Osteocyte (in vitro differentiated cells): ENCODE data around the gene LY6G5C. TPM values are rescaled to one million over a fixed set of nuclear protein-coding genes. Genes with fewer than 3 reads are reported as not detected.

Experiments
- DNase-seq: peaks from one replicate; pipeline ENCODE4 v3.0.0; 2021; ENCODE audit warnings: mixed read lengths; ENCODE audit not compliant: unreplicated experiment; ENCODE audit errors: extremely low spot score
- H3K27ac Mint-ChIP-seq: one replicate; pipeline ENCODE4 v1.8.0; 2021; ENCODE audit warnings: mild to moderate bottlenecking, mixed read lengths; ENCODE audit not compliant: unreplicated experiment
- H3K27me3 Mint-ChIP-seq: one replicate; pipeline ENCODE4 v1.8.0; 2021; ENCODE audit warnings: mixed read lengths; ENCODE audit not compliant: unreplicated experiment
- H3K36me3 Mint-ChIP-seq: one replicate; pipeline ENCODE4 v1.8.0; 2021; ENCODE audit warnings: mixed read lengths; ENCODE audit not compliant: unreplicated experiment
- H3K4me1 Mint-ChIP-seq: one replicate; pipeline ENCODE4 v1.8.0; 2021; ENCODE audit warnings: mixed read lengths; ENCODE audit not compliant: unreplicated experiment
- H3K4me3 Mint-ChIP-seq: one replicate; pipeline ENCODE4 v1.8.0; 2021; ENCODE audit warnings: mild to moderate bottlenecking, moderate library complexity, mixed read lengths; ENCODE audit not compliant: unreplicated experiment
- H3K9me3 Mint-ChIP-seq: one replicate; pipeline ENCODE4 v1.8.0; 2021; ENCODE audit warnings: mixed read lengths; ENCODE audit not compliant: unreplicated experiment
- total RNA-seq: library from RNA; stranded (reverse); gene quantifications from 2 replicates; pipeline ENCODE4 v1.2.1, GENCODE V29; 2021
- TF ChIP-seq, protein P1 (sequence below): fragments of 200-600 bp; sonication (generic); IDR thresholded peaks from 2 replicates; pipeline ENCODE4 v1.5.0; 2021; ENCODE audit warnings: antibody characterized with exemption, mild to moderate bottlenecking, moderate library complexity

LY6G5C gene
- total RNA-seq, 1 donor from 2014 or later, result 3.9 TPM

DNA sequence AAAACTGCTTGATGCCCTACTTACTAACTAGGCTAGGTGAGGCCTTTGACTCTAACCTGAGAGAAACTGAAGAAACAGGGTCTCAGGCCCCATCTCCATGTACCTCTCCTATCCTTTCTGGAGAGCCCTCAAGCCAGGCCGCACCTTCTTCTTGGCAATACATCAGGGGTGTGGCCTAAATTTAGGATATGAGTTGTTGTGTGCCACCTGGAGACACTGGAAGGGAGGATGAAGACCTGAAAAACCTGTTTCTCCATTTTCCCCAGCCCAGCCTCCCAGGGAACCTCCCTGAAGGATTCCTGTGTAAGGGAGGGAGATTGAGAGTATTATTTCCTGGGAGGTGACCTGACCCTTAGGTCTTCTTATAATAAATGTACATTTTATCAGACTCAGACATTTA is 37.4 kb upstream of the LY6G5C start:
- H3K27me3 Mint-ChIP-seq, result peaks cover 5% of the 10 kb centered on the region
- H3K36me3 Mint-ChIP-seq, result no peaks in the 10 kb centered on the region
- no peak for DNase-seq
- H3K4me3 Mint-ChIP-seq, result no peak overlapping the region
- H3K4me1 Mint-ChIP-seq, result peaks cover 6% of the 10 kb centered on the region
- H3K27ac Mint-ChIP-seq, result no peak overlapping the region
- no peaks in the 10 kb centered on the region for H3K9me3 Mint-ChIP-seq
- TF ChIP-seq, protein P1, sequence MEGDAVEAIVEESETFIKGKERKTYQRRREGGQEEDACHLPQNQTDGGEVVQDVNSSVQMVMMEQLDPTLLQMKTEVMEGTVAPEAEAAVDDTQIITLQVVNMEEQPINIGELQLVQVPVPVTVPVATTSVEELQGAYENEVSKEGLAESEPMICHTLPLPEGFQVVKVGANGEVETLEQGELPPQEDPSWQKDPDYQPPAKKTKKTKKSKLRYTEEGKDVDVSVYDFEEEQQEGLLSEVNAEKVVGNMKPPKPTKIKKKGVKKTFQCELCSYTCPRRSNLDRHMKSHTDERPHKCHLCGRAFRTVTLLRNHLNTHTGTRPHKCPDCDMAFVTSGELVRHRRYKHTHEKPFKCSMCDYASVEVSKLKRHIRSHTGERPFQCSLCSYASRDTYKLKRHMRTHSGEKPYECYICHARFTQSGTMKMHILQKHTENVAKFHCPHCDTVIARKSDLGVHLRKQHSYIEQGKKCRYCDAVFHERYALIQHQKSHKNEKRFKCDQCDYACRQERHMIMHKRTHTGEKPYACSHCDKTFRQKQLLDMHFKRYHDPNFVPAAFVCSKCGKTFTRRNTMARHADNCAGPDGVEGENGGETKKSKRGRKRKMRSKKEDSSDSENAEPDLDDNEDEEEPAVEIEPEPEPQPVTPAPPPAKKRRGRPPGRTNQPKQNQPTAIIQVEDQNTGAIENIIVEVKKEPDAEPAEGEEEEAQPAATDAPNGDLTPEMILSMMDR, result no peak

DNA sequence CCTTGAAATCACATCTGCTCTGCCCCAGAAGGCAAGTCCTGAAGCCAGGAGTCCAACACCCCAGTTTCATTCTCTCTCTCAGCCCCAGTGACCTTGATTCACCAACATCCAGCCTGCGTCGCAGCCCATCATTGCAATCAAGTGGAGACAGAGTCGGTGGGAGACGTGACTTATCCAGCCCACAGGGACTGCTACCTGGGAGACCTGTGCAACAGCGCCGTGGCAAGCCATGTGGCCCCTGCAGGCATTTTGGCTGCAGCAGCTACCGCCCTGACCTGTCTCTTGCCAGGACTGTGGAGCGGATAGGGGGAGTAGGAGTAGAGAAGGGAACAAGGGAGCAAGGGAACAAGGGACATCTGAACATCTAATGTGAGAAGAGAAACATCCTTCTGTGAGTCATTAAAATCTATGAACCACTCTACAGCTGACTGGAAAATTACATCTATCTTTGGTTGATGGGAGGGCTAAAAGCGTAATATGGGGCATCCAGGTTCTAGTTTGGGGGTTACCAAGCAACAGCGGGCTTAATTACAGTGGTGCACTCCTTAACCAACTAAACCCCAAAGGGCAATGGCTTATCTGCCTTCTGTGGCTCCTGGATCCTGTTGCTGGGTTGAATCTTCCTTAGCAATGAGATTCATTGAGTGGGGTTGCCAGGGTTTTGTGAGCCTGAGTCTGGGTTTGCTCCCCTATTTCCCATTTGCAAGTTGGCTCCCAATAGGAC is 36.8 kb upstream of the LY6G5C start:
- Mint-ChIP-seq H3K9me3 (no peaks in the 10 kb centered on the region), H3K4me1 (peaks cover 6% of the 10 kb centered on the region), H3K27ac (no peak overlapping the region), H3K36me3 (no peaks in the 10 kb centered on the region), H3K4me3 (no peak overlapping the region), H3K27me3 (peaks cover 6% of the 10 kb centered on the region)
- TF ChIP-seq, protein P1, result no peak
- no peak for DNase-seq

DNA sequence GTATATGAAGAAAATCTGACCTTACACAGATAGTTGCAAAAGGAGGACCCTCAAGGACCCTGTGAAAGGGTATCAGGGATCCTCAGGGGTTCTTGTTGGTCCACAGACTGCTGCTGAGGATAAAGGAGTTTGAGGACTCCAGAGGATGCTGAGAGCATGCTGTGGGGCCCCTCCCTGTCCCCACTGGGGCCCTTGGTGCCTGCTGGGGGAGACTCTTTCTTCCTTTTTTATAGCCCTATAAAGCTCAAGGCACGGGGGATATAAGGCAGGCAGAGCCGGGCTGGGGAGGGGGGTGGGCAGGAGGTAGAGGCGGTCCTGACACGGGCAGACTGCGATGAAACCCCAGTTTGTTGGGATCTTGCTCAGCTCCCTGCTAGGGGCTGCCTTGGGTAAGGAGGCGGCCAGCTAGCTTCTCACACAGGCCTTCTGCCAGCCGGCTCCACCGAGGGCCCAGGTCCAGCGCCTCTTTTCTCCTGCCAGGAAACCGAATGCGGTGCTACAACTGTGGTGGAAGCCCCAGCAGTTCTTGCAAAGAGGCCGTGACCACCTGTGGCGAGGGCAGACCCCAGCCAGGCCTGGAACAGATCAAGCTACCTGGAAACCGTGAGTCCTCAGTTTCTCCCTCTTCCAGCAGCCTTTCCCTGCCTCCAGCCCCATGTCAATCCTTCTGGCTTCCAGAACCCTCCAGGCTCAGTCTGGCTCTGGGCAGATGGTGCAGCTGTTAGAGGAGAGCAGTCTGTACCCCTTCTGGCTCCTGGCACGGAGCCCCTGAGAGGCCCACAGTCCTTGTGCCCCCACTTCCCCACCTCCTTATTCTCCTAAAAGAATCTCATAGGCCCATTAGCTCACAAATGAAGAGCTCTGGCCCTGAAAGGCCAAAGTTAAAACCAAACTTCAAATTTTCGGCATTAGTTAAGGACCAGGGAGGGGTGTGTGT is 34.4 kb upstream of the LY6G5C start, which contains the start of gene LY6G6D:
Gene LY6G6D, plus strand, starts transcription at position 327 of the 937 bp plus-strand sequence. Its CDS starts 8 bp downstream, at position 335.
- Mint-ChIP-seq H3K36me3 (no peaks in the 10 kb centered on the region), H3K4me3 (no peak within 1 kb of the TSS), H3K9me3 (no peaks in the 10 kb centered on the region), H3K27ac (no peak within 1 kb of the TSS), H3K27me3 (peaks cover 9% of the 10 kb centered on the region), H3K4me1 (peaks cover 6% of the 10 kb centered on the region)
- TF ChIP-seq, protein P1, result no peak
- no peak for DNase-seq

DNA sequence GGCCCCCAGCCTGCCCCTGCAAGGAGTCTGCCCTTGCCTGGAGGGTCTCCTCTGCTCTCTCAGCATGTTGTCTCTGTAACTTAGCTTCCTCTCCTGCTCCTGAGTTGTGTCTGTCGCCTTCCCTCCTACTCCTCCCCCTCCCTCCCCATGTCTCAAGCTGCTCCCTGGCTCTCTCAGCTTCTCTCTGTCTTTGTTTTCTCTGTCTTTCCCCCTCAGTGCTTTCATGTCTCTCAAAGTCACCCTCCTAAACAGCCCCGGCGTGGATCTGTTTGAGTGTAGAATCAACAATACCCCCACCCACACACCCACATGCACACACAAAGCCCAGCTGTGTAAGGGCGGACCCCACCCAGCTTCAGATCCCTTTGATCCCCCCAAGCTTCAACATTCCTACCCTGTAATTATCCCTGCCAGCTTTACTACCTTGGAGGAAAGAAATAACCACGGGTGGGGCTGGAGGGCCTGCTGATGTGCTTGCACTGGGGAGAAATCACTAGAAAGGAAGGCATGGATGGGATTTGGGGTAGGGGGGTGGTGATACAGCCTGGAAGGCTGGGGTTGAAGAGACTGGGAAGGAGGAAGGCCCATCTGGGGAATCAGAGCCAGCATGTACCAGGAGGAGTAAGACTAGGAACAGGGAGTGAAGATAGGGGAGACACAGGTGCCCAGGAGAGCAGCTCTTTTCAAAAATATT is 33.3 kb upstream of the LY6G5C start:
- peaks cover 6% of the 10 kb centered on the region for H3K4me1 Mint-ChIP-seq
- DNase-seq, result no peak
- TF ChIP-seq, protein P1, result no peak
- H3K9me3 Mint-ChIP-seq, result no peaks in the 10 kb centered on the region
- H3K27ac Mint-ChIP-seq, result no peak overlapping the region
- H3K4me3 Mint-ChIP-seq, result no peak overlapping the region
- no peaks in the 10 kb centered on the region for H3K36me3 Mint-ChIP-seq
- peaks cover 9% of the 10 kb centered on the region for H3K27me3 Mint-ChIP-seq
